ENCODE results near the gene CHTF8. TPM values are rescaled to one million over a fixed set of nuclear protein-coding genes. Genes with fewer than 3 reads are reported as not detected.

The CHTF8 gene
- polyA plus RNA-seq, 12 donors, result 45.7 to 94.2 (median 70.8) TPM; not detected in 1

DNA sequence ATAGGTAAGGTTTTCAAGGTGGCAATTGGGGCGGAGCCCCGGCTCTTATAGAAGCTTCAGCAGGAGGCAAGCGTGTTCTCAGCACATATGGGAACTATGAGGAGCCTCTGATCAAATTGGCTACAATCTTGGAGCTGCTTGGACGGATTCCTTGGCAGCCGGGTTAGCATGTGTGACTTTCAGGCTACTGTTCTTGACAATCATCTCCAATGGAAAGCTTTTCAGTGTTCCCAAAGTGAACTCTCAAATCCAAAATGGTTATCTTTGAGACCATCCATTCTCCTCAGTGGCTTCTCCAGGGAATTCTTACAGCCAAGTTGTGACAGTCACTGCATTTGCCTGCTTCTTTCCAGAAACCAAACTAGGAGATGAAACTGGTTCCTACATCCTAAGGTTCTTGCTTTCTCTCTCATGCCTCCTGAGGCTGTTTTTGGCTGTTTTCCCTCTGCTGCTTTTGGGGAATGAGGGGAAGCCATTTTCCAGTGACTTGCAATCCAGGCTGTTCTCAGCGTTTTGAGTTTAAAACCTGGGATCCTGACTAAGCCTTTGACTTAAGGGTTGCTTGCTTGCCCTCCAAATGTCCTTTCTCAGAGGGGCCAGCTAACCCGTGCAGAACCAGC, 16.0 kb downstream of the CHTF8 start:
- no peak for DNase-seq

DNA sequence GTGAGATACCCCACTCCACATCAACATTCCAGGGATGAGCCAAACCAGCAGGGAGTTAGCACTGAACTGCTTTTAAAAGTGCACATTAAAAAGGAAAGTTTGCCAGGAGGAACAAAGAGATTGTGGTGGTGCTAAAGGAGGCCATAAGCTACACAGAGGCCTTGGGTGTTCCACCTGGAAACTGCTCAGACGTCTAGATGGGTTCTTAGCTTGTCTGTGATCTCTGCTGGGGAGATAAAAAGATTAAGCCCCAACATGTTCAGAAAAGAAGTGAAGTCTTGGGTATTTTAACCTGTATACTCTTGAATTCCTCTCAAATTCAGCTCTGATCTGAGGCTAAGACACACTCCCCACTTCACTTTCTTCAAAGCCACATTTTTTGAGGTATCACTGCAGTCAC, 16.6 kb downstream of the CHTF8 start:
- DNase-seq, result no peak

DNA sequence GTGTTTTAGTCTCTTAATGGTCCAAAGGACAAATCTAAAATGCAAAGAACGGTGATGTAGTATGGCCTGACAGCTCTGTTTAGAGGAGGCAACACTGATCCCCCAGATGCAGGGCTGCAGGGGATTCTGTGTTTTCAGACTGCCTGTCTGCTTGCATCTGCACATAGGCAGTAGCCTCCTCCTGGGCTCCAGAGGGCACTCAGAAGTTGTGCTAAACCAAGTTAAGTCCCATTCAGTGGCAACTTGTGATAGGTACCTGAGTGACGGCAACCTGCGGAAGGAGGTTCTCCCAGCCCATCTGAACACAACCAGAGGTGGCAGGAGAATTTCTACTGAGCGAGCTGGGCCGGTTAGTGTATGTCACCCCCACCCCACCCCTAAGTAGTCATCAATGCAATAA, 17.0 kb downstream of the CHTF8 start:
- no peak for DNase-seq

DNA sequence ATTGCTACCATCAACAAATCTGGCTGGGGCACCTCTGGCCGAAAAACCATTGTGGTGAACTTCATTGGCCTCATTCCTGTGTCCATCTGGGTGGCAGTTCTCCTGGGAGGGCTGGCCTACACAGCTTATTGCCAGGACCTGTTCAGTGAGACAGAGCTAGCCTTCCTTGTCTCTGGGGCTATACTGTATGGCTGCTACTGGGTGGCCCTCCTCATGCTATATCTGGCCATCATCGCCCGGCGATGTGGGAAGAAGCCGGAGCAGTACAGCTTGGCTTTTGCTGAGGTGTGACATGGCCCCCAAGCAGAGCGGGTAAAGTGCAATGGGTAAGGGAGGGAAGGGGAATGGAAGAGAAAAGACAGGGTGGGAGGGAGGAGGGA, 17.4 kb downstream of the CHTF8 start:
- no peak for DNase-seq

DNA sequence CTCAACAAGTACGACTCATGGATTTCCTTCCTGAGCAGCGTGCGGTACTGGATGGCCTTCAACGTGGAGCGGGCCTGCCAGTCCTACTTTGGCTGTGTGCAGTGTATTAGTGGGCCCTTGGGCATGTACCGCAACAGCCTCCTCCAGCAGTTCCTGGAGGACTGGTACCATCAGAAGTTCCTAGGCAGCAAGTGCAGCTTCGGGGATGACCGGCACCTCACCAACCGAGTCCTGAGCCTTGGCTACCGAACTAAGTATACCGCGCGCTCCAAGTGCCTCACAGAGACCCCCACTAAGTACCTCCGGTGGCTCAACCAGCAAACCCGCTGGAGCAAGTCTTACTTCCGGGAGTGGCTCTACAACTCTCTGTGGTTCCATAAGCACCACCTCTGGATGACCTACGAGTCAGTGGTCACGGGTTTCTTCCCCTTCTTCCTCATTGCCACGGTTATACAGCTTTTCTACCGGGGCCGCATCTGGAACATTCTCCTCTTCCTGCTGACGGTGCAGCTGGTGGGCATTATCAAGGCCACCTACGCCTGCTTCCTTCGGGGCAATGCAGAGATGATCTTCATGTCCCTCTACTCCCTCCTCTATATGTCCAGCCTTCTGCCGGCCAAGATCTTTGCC, 17.9 kb downstream of the CHTF8 start:
- DNase-seq, result no peak

DNA sequence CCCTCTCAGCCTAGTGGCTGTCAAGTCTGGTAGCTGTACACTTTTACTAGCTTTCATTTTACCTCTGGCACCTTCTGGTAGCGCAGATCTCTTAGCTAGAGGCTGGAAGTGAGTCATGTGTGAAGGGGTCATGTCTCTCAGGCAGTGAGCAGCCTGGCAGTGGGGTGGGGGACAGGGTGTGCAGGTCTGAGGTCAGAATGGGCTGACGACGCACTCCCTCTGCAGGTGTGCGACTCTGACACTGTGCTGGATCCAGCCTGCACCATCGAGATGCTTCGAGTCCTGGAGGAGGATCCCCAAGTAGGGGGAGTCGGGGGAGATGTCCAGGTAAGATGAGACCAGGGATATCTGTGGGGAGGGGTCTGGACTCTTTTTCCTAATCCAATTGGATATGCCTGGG, 19.2 kb downstream of the CHTF8 start:
- no peak for DNase-seq

DNA sequence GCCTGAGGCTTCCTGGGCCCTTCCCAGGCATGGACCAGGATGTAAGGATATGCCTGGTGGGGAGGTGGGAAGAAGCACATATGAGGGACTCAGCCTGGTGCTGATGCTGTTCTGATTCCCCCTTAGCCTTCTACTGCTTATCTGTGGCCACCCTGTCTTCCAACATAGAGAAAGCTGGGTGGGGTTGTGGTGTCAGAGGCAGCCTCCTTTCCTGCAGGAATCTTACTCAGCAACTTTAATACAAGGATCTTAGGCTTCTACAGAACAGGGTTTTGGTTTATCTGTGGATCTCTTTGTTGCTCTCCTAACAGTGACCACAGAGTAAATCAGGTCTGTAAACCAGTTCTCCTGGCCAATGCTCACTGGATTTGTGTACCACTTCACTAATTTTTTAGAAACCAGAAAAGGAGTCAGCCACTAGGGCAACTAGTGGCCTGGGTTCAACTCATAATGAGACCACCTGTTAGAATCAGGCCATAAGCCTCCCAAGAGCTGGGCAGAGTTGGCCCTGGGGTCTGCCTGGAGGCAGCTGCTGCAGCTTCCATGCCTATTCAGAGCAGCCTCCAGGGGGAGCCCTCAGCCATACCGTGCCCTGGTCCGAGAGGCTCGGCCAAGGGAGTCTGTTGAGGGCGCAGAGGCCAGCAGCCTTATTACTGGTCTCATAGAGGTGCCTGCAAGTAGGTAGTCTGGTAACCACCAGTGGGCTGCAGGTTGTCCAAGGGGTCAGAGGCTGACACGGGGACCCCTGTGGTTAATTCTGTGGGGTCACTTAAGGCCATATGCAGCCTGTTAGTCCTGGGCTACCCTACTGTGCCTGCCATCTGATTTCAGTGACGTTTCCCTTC, 19.9 kb downstream of the CHTF8 start:
- DNase-seq, result no peak

DNA sequence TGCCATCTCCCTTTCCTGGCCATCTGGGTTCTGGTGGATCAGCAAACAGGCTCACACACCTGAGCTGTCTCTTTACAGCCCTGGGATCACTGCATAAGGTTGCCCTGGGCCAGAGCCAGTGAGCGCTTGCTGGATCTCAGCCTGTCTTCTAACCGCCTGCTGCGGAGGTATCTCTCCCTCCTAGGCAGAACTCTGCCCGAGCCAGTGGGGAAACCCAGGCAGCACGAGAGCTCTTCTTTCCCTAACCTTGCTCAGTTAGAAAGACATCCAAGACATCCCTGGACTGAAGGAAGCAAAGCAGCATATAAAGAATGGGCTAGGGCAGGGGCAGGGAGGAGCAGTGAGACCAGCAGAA, 20.5 kb downstream of the CHTF8 start:
- no peak for DNase-seq

DNA sequence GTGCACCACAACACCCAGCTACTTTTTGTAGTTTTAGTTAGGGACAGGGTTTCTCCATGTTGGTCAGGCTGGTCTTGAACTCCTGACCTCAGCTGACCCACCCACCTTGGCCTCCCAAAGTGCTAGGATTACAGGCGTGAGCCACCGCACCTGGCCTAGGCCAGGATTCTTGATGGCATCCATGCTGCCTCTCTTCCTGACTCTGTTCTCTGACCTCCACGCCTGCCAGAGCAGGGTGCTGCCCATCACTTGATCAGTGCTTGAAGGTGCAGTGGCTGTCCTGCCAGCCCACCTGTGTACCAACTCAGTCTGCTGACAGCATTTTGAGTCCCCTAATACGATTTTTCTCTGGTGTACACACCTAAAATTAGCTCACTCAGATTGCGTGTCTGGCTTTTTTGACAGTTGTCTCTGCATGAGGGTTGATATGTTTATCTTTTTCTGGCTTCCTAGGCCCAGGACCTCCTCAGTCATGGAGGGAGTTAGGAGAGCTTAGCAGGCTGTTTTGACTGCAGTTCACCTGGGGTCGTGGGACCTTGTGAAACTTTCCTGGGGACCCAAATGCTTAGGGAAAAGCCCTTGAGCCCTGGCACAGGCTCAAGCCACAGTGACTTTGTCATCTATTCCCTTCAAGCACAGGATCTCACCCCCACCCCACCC, 21.0 kb downstream of the CHTF8 start:
- DNase-seq, result no peak

DNA sequence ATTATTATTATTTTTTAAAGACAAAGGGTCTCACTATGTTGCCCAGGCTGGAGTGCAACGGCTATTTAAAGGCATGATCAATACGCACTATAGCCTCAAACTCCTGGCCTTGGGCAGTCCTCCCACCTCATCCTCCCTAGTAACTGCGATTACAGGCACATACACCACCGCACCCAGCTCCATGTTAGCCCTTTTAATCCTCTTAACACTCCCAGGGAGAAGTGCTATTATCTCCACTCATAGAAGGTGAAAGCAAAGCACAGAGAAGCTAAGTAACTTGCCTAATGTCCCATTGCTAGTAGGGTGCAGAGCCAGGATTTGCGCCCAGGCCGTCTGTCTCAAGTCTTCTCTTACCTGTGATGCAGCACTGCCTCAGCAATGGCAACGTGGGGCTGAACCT, 22.0 kb downstream of the CHTF8 start:
- DNase-seq, result no peak

DNA sequence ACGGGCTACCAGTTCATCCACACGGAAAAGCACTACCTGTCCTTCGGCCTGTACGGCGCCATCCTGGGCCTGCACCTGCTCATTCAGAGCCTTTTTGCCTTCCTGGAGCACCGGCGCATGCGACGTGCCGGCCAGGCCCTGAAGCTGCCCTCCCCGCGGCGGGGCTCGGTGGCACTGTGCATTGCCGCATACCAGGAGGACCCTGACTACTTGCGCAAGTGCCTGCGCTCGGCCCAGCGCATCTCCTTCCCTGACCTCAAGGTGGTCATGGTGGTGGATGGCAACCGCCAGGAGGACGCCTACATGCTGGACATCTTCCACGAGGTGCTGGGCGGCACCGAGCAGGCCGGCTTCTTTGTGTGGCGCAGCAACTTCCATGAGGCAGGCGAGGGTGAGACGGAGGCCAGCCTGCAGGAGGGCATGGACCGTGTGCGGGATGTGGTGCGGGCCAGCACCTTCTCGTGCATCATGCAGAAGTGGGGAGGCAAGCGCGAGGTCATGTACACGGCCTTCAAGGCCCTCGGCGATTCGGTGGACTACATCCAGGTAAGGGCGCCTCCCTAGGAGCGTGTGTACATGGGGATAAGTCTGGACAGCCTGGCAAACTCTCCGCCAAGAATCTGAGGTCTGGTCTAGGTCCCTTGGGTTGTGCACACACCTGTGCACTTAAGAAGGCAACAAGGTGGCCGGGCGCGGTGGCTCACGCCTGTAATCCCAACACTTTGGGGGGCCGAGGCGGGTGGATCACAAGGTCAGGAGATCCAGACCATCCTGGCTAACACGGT, 22.7 kb downstream of the CHTF8 start:
- no peak for DNase-seq

DNA sequence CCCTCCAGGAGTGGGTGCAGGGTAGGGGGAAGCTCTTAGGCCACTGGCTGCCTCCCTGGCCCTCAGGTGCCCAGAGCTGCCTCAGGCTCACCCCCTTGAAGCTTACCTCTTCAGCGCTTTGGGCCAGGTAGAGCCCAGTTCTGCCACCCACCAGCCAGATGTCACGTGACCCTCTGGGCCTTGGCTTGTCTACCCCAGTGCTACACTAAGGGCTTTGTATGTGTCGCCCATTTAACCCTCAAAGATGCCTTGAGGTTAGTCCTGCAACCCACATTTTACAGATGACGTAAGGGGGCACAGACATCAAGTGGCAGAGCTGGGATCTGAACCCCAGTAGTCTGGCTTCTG, 23.5 kb downstream of the CHTF8 start:
- DNase-seq, result no peak

DNA sequence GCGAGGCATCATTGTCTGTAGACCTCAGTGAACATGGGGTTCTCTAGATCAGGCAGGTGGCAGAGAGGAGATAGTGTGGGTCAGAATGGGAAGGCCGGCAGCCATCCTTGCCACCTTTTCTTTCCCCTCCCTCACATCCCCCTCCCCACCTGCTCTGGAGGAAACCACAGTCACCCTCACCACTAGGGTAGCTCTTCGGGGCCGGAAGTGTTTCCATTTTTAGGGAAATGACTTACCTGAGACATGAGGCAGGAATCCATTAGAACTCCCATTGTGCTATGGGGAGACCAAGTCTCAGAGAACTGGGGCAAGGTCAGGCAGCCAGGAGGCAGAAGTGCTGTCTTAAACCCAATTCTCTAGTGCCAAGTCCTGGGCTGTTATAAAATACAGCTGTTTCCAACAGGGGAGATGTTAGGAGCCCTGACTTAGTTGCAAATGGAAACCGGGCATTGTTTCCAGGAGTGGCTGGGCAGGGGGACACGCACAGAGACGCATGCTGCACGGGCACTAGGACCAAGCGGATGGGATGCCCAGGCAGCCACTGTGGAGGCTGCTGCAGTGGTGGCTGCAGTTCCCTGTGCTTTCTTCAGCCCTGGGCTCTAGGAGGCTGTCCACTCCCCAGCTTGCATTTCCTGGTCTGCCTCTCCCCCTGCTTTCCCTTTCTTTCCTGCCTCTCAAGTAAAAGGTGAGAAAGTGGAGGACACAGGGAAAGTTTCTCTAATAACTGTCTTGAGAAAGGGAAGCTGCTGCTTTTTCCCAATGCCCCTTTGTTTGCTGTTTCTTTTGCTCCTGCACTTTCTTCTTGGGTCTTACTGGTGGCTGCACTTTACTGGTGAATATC, 24.1 kb downstream of the CHTF8 start:
- DNase-seq, result no peak

DNA sequence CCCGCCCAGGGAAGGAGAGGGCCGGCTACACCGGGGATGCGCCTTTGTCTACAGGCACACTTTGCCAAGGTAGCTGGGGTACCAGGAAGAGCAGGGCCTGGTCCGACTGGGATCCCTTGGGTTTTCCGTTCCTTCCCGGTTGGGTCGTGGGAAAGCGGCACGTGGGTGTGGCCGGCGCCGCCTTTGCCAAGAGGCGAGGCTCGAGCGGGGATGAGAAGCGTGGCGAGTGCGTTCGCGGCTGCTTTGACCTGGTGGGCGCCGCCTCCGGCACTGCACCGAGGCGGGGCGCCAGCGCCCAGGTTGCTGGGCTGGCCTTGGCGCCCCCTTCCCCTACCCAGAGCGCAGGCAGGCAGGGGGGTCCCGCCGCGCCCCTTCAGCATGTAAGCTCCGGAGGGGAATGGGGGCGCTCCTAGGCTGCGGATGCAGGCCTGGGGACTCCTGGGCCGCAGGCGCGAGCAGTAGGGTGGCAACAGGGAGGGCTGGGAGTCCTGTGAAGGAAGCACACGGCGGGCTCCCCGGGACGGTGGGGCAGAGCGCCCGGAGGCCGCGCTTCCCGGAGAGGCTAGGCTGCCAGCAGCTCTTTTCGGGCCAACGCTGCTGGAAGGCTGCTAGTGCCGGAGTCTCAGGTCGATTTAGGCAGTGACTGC, 24.9 kb downstream of the CHTF8 start:
- no peak for DNase-seq

DNA sequence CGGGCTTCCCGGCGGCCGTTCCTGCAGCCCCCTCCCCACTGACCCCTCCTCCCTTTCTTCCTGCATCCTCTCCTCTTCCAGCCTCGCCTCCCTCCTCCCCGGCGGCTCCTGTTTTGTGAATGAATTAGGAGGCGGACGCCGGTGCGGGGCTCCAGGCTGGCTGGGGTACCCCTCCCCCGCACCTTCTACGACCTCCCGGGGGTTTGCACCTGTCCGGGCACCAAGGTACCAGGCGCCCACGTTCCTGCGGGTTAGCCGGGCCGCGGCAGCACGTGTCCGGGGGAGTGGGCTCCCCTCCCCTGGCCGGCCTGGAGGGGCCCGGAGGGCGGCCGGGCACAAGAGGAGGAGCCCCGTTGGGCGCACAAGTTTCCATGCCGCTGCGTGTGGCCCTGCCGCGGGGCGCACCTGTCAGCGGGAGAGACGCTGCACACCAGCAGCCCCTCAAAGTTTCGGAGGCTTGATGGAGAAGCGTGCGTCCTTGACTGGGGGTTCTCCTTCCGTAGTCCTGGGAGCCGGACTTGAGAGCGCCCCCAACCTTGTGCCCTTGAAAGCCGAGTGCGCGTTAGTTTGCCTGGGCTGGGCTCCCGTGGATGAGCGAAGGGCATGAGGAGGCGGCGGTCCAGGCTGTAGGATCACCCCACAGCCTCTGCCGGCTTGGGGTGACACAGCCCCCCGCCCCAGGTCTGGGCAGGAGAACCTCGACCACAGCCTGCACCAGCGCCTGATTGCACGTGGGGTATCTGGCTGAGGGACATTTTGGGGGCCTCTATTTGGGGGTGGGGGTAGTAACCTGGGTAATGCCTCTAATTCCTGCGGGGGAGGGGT, 25.7 kb downstream of the CHTF8 start:
- DNase-seq, result no peak

DNA sequence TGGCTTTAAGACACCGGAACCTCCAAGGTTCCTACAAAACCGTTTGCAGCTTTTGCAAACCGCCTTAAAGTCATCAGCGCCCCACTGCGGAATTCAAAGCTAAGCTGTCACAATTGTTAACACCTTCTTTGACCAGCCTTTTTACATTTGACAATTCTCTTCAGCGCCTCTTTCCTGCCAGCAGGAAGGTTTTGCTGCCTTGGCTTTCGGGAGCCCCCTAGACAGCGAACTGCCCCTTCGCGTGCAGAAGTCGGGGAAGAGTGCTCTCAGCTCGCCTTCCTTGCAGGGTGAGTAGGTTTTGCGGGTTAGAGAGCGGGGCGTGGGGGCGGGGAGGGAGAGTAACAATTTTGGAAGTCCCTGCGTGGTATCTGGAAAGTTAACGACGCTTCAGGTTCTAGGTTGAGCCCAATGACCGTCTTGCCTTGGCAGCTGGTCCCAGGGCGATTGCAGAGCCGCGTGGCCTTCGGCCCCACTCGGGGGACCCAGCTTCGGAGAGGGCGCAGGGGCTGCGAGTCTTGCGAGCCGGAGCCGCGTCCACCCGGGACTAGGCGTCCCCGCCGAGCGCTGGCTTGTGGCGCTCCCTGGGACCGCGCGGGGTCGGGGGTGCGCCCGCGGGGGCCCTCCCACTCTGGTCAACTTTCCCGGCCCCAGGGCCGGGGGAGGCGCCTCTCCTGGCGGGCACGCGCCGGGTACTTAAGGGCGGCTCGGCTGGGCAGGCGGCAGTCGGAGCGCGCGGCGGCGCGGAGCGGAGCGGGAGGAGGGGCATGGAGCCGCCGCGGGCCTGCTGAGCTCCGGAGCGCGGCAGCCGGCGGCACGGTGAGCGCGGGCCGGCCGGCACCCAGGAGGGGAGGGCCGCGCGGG, 26.7 kb downstream of the CHTF8 start, which contains the start of gene HAS3:
HAS3 (plus strand) TSS at position 153 of the 861 bp plus-strand sequence. CDS start 3,743 bp downstream, outside the sequence.
- DNase-seq, result no peak

DNA sequence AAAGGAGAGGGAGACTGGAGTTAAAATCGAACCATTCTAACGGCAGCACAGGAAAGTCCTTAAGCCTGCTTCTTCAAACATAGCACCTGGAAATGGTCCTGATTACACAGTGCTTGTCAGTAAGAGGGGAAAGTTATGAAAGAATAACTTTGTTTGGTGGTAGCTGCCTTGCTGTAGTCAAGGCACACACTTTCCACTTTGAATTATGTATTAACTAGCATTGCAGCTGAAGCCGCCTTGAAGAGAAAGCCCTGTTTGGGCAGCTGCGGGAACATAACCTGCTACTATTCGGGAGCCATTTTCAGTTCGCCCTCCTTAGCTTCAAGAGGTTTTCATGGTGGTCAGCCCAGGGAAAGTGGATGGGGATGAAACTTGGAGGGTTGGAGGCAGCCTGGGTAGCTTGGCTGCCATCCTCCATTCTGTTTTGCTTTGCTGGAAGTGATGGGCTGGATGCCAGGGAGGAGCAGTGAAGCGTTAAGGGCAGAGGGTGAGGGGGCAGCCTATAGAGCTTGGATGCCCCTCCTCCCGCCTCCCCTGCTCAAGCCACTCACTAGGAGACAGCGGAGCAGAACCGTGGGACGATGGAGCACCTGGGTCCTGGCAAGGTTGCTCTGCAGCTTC, 32.2 kb downstream of the CHTF8 start:
- DNase-seq, result no peak

DNA sequence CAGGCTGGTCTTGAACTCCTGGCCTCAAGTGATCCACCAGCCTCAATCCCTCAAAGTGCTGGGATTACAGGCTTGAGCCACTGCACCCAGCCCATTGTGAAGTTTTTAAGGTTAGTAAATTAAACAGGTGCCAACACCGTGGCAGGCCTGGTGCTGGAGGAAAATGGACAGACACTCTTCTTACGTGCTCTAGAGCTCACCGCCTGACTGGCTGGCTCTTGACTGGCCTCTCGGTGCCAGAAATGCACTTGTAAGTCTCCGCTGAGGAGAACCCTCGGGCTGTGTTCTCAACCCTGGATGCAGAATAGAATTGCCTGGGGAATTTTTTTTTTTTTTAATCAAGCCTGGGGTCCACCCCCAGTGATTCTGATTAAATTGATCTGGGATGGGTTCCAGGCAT, 37.2 kb downstream of the CHTF8 start:
- no peak for DNase-seq
